Stimulated activated effector memory CD8-positive, alpha-beta T cell treated with anti-CD3 and anti-CD28 coated beads, Interleukin-12 subunit alpha, Interleukin-12 subunit beta, amount 100 ng/mL, for 72 hours (primary cell): ENCODE data around the gene CRIP3.
"Not testable (repeated sequence)": the region's sequence is repeated elsewhere in the genome, so short reads cannot be mapped to it uniquely, and the experiment has no call there.

Source experiments
- ATAC-seq: fragments of 150-1000 bp; cut with Tn5 transposase; 2 replicates; pipeline ENCODE4 v1.10.0; 2021
- DNase-seq, 2 donors: peaks; one replicate each; pipeline ENCODE4 v3.0.0; 2021 to 2022; ENCODE audit warnings: low spot score in 2 of 2
- H3K27ac Mint-ChIP-seq: one replicate; pipeline ENCODE4 v1.8.0; 2022; ENCODE audit warnings: mild to moderate bottlenecking, mixed read lengths
- H3K36me3 Mint-ChIP-seq: one replicate; pipeline ENCODE4 v1.8.0; 2022; ENCODE audit warnings: mild to moderate bottlenecking, mixed read lengths
- H3K4me1 Mint-ChIP-seq: one replicate; pipeline ENCODE4 v1.8.0; 2022; ENCODE audit warnings: mixed read lengths
- H3K4me3 Mint-ChIP-seq: one replicate; pipeline ENCODE4 v1.8.0; 2022; ENCODE audit warnings: mild to moderate bottlenecking, mixed read lengths
- H3K9me3 Mint-ChIP-seq: one replicate; pipeline ENCODE4 v1.8.0; 2022; ENCODE audit warnings: mixed read lengths

CRIP3 gene

GRCh38 chr6:43308101-43308989 lies at the start of gene CRIP3:
CRIP3 (minus strand) TSS chr6:43308826; CDS start chr6:43308792, 34 bp downstream.
- peak in 1 of 2 donors; percentile 22 for DNase-seq
- Mint-ChIP-seq H3K27ac (peak within 1 kb of the TSS; percentile 45), H3K4me1 (no peaks in the 10 kb centered on the region)

GRCh38 chr6:43355862-43356590 lies 47.4 kb upstream of the CRIP3 start:
- no peak overlapping the region for H3K27ac Mint-ChIP-seq
- peaks cover 73% of the 10 kb centered on the region for H3K36me3 Mint-ChIP-seq
- peaks cover 5% of the 10 kb centered on the region for H3K4me1 Mint-ChIP-seq
- H3K4me3 Mint-ChIP-seq: no peak overlapping the region
- DNase-seq (no peak), ATAC-seq (no peak)
- no peaks in the 10 kb centered on the region for H3K9me3 Mint-ChIP-seq

More at GRCh38 chr6:43308101-43308989, at the start of gene CRIP3:
- ATAC-seq: peak; percentile 84
- Mint-ChIP-seq H3K9me3 (no peaks in the 10 kb centered on the region), H3K4me3 (peak within 1 kb of the TSS; percentile 73), H3K36me3 (no peaks in the 10 kb centered on the region)

GRCh38 chr6:43351951-43352350 lies 43.3 kb upstream of the CRIP3 start:
- H3K4me1 Mint-ChIP-seq, H3K27ac Mint-ChIP-seq, H3K9me3 Mint-ChIP-seq, ATAC-seq, DNase-seq, H3K4me3 Mint-ChIP-seq: not testable (repeated sequence)
- H3K36me3 Mint-ChIP-seq: peaks cover 52% of the 10 kb centered on the region

GRCh38 chr6:43347444-43347843 lies 38.8 kb upstream of the CRIP3 start:
- Mint-ChIP-seq H3K27ac (no peak overlapping the region), H3K4me1 (no peaks in the 10 kb centered on the region), H3K9me3 (no peaks in the 10 kb centered on the region), H3K4me3 (no peak overlapping the region), H3K36me3 (peaks cover 25% of the 10 kb centered on the region)
- no peak for DNase-seq
- ATAC-seq: no peak

- H3K4me1 Mint-ChIP-seq: no peaks in the 10 kb centered on the region
- ATAC-seq: no peak
- H3K9me3 Mint-ChIP-seq: no peaks in the 10 kb centered on the region
- peaks cover 20% of the 10 kb centered on the region for H3K36me3 Mint-ChIP-seq
- DNase-seq: no peak
- no peak overlapping the region for H3K4me3 Mint-ChIP-seq
- no peak overlapping the region for H3K27ac Mint-ChIP-seq
Observed at GRCh38 chr6:43347021-43347420, 38.4 kb upstream of the CRIP3 start.

GRCh38 chr6:43346243-43346642 lies 37.6 kb upstream of the CRIP3 start:
- ATAC-seq, H3K4me3 Mint-ChIP-seq, H3K9me3 Mint-ChIP-seq, DNase-seq, H3K27ac Mint-ChIP-seq, H3K4me1 Mint-ChIP-seq: not testable (repeated sequence)
- peaks cover 13% of the 10 kb centered on the region for H3K36me3 Mint-ChIP-seq

GRCh38 chr6:43339168-43339567 lies 30.5 kb upstream of the CRIP3 start:
- Mint-ChIP-seq H3K9me3 (no peaks in the 10 kb centered on the region), H3K27ac (no peak overlapping the region), H3K4me1 (no peaks in the 10 kb centered on the region), H3K36me3 (peaks cover 12% of the 10 kb centered on the region), H3K4me3 (no peak overlapping the region)
- DNase-seq: no peak
- ATAC-seq: no peak

- Mint-ChIP-seq H3K4me3 (no peak overlapping the region), H3K4me1 (no peaks in the 10 kb centered on the region), H3K36me3 (peaks cover 12% of the 10 kb centered on the region), H3K27ac (peak overlapping the region; percentile 78), H3K9me3 (no peaks in the 10 kb centered on the region)
- ATAC-seq (no peak), DNase-seq (no peak)
Observed at GRCh38 chr6:43338243-43338642, 29.6 kb upstream of the CRIP3 start.

GRCh38 chr6:43336382-43336781 lies 27.8 kb upstream of the CRIP3 start:
- ATAC-seq: no peak
- DNase-seq: no peak
- no peak overlapping the region for H3K27ac Mint-ChIP-seq

GRCh38 chr6:43335469-43335868 lies 26.8 kb upstream of the CRIP3 start:
- Mint-ChIP-seq H3K9me3 (no peaks in the 10 kb centered on the region), H3K4me3 (no peak overlapping the region), H3K4me1 (peaks cover 12% of the 10 kb centered on the region), H3K36me3 (peaks cover 12% of the 10 kb centered on the region), H3K27ac (peak overlapping the region; percentile 46)
- DNase-seq (no peak), ATAC-seq (no peak)

More at GRCh38 chr6:43336382-43336781, 27.8 kb upstream of the CRIP3 start:
- Mint-ChIP-seq H3K36me3 (peaks cover 12% of the 10 kb centered on the region), H3K4me3 (no peak overlapping the region), H3K9me3 (no peaks in the 10 kb centered on the region), H3K4me1 (peaks cover 10% of the 10 kb centered on the region)

- Mint-ChIP-seq H3K36me3 (peaks cover 12% of the 10 kb centered on the region), H3K4me1 (peaks cover 12% of the 10 kb centered on the region), H3K27ac (peak overlapping the region; percentile 46), H3K9me3 (no peaks in the 10 kb centered on the region), H3K4me3 (no peak overlapping the region)
- ATAC-seq (no peak), DNase-seq (no peak)
Observed at GRCh38 chr6:43334466-43335095, 26.0 kb upstream of the CRIP3 start.

GRCh38 chr6:43331891-43332290 lies 23.3 kb upstream of the CRIP3 start:
- DNase-seq (no peak), ATAC-seq (no peak)
- no peak overlapping the region for H3K4me3 Mint-ChIP-seq
- peaks cover 12% of the 10 kb centered on the region for H3K4me1 Mint-ChIP-seq
- peaks cover 8% of the 10 kb centered on the region for H3K36me3 Mint-ChIP-seq
- no peak overlapping the region for H3K27ac Mint-ChIP-seq
- H3K9me3 Mint-ChIP-seq: no peaks in the 10 kb centered on the region

GRCh38 chr6:43331470-43331869 lies 22.8 kb upstream of the CRIP3 start:
- Mint-ChIP-seq H3K36me3 (peaks cover 5% of the 10 kb centered on the region), H3K4me1 (peaks cover 12% of the 10 kb centered on the region), H3K4me3 (no peak overlapping the region), H3K27ac (no peak overlapping the region), H3K9me3 (no peaks in the 10 kb centered on the region)
- DNase-seq (no peak), ATAC-seq (no peak)

GRCh38 chr6:43328528-43328927 lies 19.9 kb upstream of the CRIP3 start:
- Mint-ChIP-seq H3K9me3 (no peaks in the 10 kb centered on the region), H3K4me1 (peaks cover 12% of the 10 kb centered on the region), H3K4me3 (no peak overlapping the region), H3K36me3 (no peaks in the 10 kb centered on the region), H3K27ac (no peak overlapping the region)
- no peak for DNase-seq
- no peak for ATAC-seq

- Mint-ChIP-seq H3K4me3 (no peak overlapping the region), H3K4me1 (no peaks in the 10 kb centered on the region), H3K36me3 (no peaks in the 10 kb centered on the region), H3K27ac (no peak overlapping the region), H3K9me3 (no peaks in the 10 kb centered on the region)
- DNase-seq: no peak
- ATAC-seq: no peak
Observed at GRCh38 chr6:43325876-43326275, 17.2 kb upstream of the CRIP3 start.
